ENCODE measurements around the gene CDC20B.
"Not testable (repeated sequence)": the region's sequence is repeated elsewhere in the genome, so short reads cannot be mapped to it uniquely, and the experiment has no call there.

The CDC20B gene

DNA sequence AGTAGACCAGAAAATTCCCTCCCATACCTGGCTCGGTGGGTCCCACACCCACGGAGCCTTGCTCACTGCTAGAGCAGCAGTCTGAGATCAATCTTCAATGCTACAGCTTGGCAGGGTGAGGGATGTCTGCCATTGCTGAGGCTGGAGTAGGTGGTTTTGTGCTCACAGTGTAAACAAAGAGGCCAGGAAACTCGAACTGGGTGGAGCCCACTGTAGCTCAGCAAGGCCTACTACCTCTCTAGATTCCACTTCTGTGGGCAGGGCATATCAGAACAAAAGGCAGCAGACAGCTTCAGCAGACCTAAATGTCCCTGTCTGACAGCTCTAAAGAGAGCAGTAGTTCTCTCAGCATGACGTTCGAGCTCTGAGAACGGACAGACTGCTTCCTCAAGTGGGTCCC is 76.1 kb downstream of the CDC20B start:
- Histone ChIP-seq H4K20me1 (ENCODE audit: control insufficient read depth, insufficient read depth, low read depth, low read length) (no peaks in the 10 kb centered on the region), H3K27ac (ENCODE audit: low read depth, low read length) (no peak overlapping the region), H3K4me3 (ENCODE audit: low read length) (no peak overlapping the region), H3K4me2 (ENCODE audit: low read length) (no peak overlapping the region), H3K9me3 (ENCODE audit: control insufficient read depth, insufficient read depth, low read length) (no peaks in the 10 kb centered on the region), H3K4me1 (ENCODE audit: control insufficient read depth, low read length) (no peaks in the 10 kb centered on the region), H3K27me3 (ENCODE audit: control insufficient read depth, low read length) (no peaks in the 10 kb centered on the region), H3K36me3 (ENCODE audit: control insufficient read depth, low read length) (no peaks in the 10 kb centered on the region), H3K79me2 (ENCODE audit: control insufficient read depth, low read length) (no peaks in the 10 kb centered on the region), H3F3A (ENCODE audit: control insufficient read depth, insufficient read depth) (no peaks in the 10 kb centered on the region), H3K9me2 (replicated peaks; ENCODE audit: control insufficient read depth, low read length) (no peaks in the 10 kb centered on the region)
- no peak for TF ChIP-seq EZH2phosphoT487 (IDR thresholded peaks at IDR 0.05; ENCODE audit: borderline replicate concordance, low read length)
- TF ChIP-seq, protein P1, sequence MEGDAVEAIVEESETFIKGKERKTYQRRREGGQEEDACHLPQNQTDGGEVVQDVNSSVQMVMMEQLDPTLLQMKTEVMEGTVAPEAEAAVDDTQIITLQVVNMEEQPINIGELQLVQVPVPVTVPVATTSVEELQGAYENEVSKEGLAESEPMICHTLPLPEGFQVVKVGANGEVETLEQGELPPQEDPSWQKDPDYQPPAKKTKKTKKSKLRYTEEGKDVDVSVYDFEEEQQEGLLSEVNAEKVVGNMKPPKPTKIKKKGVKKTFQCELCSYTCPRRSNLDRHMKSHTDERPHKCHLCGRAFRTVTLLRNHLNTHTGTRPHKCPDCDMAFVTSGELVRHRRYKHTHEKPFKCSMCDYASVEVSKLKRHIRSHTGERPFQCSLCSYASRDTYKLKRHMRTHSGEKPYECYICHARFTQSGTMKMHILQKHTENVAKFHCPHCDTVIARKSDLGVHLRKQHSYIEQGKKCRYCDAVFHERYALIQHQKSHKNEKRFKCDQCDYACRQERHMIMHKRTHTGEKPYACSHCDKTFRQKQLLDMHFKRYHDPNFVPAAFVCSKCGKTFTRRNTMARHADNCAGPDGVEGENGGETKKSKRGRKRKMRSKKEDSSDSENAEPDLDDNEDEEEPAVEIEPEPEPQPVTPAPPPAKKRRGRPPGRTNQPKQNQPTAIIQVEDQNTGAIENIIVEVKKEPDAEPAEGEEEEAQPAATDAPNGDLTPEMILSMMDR (IDR thresholded peaks at IDR 0.05; ENCODE audit: low read depth, low read length, poor library complexity, severe bottlenecking): no peak

DNA sequence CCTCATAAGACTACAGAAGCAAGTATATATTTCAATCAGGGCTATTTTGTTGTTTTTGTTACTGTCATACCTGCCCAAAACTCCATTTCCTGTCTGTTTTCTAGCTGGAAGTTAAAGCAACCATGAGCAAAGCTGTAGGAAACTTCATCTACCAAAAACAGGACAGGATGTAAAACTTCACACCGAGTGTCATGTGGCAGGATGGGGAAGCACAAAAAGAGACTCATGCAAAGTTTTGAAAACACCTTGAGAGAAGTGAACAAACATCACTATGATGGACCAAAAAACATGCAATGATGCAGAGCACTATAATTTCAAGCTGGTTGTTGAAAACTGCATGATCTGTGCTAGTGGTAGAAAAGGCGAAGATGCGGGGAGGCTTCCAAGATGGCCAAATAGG is 76.8 kb downstream of the CDC20B start:
- Histone ChIP-seq H3K79me2 (ENCODE audit: control insufficient read depth, low read length) (no peaks in the 10 kb centered on the region), H3K4me2 (ENCODE audit: low read length) (no peak overlapping the region), H3K9me2 (replicated peaks; ENCODE audit: control insufficient read depth, low read length) (no peaks in the 10 kb centered on the region), H3K27me3 (ENCODE audit: control insufficient read depth, low read length) (no peaks in the 10 kb centered on the region), H3K9me3 (ENCODE audit: control insufficient read depth, insufficient read depth, low read length) (no peaks in the 10 kb centered on the region), H4K20me1 (ENCODE audit: control insufficient read depth, insufficient read depth, low read depth, low read length) (no peaks in the 10 kb centered on the region), H3K4me3 (ENCODE audit: low read length) (no peak overlapping the region), H3K36me3 (ENCODE audit: control insufficient read depth, low read length) (no peaks in the 10 kb centered on the region), H3K4me1 (ENCODE audit: control insufficient read depth, low read length) (no peaks in the 10 kb centered on the region), H3K27ac (ENCODE audit: low read depth, low read length) (no peak overlapping the region), H3F3A (ENCODE audit: control insufficient read depth, insufficient read depth) (no peaks in the 10 kb centered on the region)
- TF ChIP-seq, protein P1 (IDR thresholded peaks at IDR 0.05; ENCODE audit: low read depth, low read length, poor library complexity, severe bottlenecking): no peak
- TF ChIP-seq EZH2phosphoT487 (IDR thresholded peaks at IDR 0.05; ENCODE audit: borderline replicate concordance, low read length): no peak

DNA sequence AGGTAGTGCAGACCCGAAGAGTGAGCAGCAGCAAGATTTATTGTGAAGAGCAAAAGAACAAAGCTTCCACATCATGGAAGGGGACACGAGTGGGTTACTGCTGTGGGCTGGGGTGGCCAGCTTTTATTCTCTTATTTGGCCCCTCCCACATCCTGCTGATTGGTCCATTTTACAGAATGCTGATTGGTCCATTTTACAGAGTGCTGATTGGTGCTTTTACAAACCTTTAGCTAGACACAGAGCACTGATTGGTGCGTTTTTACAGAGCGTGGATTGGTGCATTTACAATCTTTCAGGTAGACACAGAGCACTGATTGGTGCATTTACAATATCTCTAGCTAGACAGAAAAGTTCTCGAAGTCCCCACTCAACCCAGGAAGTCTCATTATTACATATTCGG is 82.0 kb downstream of the CDC20B start:
- not testable (repeated sequence) for H3K4me3 ChIP-seq (ENCODE audit: low read length); H3K9me3 ChIP-seq (ENCODE audit: control insufficient read depth, insufficient read depth, low read length); H3F3A ChIP-seq (ENCODE audit: control insufficient read depth, insufficient read depth); H3K27ac ChIP-seq (ENCODE audit: low read depth, low read length); H3K27me3 ChIP-seq (ENCODE audit: control insufficient read depth, low read length); H4K20me1 ChIP-seq (ENCODE audit: control insufficient read depth, insufficient read depth, low read depth, low read length); H3K4me1 ChIP-seq (ENCODE audit: control insufficient read depth, low read length); H3K79me2 ChIP-seq (ENCODE audit: control insufficient read depth, low read length); H3K9me2 ChIP-seq (replicated peaks; ENCODE audit: control insufficient read depth, low read length); H3K36me3 ChIP-seq (ENCODE audit: control insufficient read depth, low read length); H3K4me2 ChIP-seq (ENCODE audit: low read length)

DNA sequence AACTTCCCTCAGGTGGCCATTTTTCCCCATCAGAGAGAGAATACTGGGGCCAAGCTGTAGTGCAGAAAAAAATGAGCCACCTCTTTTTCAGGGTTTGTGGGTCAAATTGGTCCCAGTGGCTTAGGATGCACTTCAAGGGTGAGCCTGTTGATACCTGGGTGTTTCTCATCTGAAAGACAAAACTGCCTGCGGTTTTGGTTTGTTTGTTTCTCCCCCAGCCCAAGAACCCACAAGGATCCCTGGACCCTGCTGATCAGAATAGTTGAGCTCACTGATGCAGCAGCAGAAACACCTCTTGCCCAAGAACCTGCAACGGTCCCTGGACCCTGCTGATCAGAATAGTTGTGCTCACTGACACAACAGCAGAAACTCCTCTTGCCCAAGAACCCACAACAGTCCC is 83.7 kb downstream of the CDC20B start:
- not testable (repeated sequence) for H3K36me3 ChIP-seq (ENCODE audit: control insufficient read depth, low read length); H3K9me2 ChIP-seq (replicated peaks; ENCODE audit: control insufficient read depth, low read length); H3K4me1 ChIP-seq (ENCODE audit: control insufficient read depth, low read length); H3K27me3 ChIP-seq (ENCODE audit: control insufficient read depth, low read length); H4K20me1 ChIP-seq (ENCODE audit: control insufficient read depth, insufficient read depth, low read depth, low read length); H3K9me3 ChIP-seq (ENCODE audit: control insufficient read depth, insufficient read depth, low read length); H3K4me3 ChIP-seq (ENCODE audit: low read length); H3K27ac ChIP-seq (ENCODE audit: low read depth, low read length); H3K4me2 ChIP-seq (ENCODE audit: low read length); H3F3A ChIP-seq (ENCODE audit: control insufficient read depth, insufficient read depth); H3K79me2 ChIP-seq (ENCODE audit: control insufficient read depth, low read length)

Measured in DOHH2 (cell line).